Activated naive CD4-positive, alpha-beta T cell treated with anti-CD3 and anti-CD28 coated beads, Interleukin-2, amount 50 U/mL, for 16 hours (primary cell): ENCODE measurements around the gene TTC19.

Experiments
- DNase-seq: peaks from one replicate; pipeline ENCODE4 v3.0.0-alpha.2; 2020

TTC19 gene, protein sequence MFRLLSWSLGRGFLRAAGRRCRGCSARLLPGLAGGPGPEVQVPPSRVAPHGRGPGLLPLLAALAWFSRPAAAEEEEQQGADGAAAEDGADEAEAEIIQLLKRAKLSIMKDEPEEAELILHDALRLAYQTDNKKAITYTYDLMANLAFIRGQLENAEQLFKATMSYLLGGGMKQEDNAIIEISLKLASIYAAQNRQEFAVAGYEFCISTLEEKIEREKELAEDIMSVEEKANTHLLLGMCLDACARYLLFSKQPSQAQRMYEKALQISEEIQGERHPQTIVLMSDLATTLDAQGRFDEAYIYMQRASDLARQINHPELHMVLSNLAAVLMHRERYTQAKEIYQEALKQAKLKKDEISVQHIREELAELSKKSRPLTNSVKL

DNA sequence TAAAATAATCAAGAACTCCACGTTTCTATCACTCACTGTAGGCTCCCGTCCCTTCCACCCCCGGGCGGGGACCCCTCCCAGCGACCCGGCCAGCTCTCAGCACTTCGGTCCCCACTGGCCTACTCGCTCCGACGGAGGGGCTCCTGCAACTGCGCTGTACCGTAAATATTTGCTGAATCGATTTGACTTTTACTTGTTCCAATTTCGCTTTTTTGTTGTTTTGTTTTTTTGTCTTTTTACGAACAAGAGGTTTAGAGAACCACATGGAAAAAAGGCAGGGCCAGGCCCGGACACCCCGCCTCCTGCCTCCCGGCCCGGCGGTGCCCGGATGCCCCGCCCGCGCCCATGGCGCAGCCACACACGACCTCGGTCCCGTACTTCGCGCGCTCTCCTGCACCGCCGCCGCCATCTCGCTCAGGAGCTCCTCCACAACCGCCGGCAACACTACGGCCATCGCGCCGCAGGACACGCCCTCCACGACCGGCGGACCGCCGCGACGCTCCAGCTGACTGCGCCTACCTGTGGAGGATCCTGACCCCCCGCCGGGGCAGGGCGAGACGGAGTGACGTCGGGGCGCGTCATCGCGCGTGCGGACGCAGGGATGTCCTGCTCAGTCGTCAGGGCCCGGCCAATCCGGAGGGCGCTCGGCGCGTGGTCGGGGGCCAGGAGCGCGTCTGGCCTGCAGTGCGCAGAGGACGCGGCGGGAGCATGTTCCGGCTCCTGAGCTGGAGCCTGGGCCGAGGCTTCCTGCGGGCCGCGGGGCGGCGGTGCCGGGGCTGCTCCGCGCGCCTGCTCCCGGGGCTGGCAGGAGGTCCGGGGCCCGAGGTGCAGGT is at the start of gene TTC19, which contains the start of gene ZSWIM7:
TTC19 (plus strand) TSS at position 684 of the 833 bp plus-strand sequence; CDS start at position 709, 25 bp downstream.
ZSWIM7 (minus strand) TSS at position 564 of the 833 bp plus-strand sequence; CDS start at position 454, 110 bp downstream.
- DNase-seq, result peak; percentile 90

DNA sequence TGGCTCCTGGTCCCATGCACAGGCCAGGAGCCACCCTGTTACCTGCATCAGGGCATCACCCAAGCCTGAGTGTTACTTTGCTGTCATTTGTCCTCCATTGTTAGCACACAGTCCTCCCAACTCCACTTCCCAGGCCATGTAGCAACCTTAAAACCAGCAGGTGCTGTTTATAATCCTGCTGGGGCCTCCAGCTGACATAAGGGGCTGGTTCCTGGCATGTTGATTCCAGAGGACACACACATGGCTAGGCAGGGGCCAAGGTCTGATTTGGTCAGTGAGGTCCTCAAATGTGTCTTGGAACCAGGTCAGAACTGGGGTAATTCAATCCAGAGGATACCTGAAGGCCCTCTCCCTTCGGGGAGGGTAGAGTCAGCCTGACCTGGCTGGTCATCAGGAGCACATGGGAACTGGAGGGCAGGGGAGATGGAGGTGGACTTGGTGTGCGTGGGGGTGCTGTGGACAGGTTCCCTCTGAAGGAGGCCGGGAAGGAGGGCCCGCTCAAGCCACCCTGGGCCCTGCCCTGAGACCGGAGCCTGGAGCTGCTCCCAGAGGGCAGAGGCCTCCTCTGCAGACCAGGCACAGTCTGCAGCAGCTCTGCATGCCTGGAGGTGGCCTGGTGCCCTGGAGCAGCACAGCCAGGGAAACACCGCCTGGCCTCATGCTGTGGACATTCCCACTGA is 48.1 kb upstream of the TTC19 start:
- DNase-seq, result no peak

DNA sequence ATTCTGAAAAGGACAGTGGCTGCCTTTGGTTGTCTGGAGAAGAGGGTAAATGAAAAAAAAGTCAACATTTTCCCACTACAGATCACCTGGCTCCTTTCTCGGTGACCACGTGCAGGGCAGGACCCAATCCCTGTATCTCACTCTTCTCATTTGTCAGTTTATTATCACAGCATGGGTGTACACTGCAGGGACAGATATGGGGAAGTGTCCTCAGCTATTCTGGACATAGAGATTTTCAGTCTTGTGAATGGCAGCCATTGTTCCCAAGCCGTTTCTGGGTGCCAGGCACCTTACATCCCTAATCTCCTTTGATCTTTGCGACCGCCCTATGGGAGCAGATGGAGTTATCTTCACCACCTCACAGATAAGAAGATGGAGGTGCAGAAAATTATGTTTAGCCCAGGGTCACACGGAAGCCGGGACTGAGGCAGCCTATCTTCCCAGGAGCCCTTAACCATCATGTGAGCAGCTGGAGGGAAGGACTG is 47.5 kb upstream of the TTC19 start:
- no peak for DNase-seq

DNA sequence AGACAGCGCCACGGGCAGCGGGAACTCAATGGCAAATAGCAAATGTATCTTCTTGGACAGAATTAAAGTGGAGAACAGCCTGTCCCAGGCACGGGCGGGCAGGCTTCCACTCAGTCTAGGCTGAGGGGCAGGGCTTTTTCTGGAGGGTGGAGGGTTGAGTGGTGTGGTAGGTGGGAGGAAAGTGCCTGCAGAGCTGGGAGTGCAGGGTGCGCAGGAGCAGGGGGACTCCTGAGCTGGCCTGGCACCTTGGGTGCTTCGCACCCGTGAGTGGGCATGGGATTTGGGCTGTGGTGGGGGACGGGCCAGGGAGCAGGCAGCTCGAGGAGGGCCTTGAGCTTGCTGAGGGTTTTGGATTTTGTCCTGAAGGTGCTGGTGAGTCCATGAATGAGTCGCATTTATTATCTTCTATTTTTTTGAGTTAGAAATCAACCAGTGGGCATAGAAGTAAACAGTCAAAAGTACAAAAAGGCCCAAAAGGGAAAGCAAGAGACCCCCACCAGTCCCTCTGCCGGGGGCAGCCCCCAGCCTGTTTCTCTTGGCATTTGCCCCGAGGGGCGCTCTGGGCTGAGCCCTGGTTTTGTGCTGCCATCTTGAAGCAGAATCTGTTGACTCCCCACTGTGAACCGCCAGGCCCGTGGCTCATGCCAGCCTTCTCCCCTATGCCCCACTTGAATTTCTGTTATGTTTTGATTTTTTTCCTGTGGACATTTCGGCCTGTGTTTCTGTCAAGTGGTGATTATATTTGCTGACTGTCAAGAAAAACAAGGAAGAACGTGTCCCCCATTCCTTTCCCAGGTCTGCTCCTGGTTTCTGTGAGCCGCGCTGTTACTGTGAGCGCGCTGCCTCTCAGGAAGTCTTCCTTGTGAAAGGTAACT is 46.5 kb upstream of the TTC19 start:
- no peak for DNase-seq

DNA sequence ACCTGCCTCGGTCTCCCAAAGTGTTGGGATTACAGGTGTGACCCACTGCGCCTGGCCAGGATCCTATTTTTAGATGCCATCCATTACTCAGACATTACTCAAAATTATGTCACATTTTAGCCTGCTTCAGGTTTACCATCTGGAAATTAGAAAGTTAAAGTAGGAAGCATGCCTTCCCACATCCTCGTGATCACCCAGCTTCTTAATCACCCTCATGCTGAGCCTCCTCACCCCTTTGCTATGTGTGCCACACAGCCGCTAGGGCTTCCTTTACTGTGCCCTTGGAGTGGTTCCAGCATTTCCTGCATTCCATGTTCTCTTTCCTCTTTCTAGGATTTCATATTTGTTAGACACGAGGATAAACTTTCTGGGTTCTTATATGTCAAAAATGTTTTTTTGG is 45.4 kb upstream of the TTC19 start:
- DNase-seq, result no peak

DNA sequence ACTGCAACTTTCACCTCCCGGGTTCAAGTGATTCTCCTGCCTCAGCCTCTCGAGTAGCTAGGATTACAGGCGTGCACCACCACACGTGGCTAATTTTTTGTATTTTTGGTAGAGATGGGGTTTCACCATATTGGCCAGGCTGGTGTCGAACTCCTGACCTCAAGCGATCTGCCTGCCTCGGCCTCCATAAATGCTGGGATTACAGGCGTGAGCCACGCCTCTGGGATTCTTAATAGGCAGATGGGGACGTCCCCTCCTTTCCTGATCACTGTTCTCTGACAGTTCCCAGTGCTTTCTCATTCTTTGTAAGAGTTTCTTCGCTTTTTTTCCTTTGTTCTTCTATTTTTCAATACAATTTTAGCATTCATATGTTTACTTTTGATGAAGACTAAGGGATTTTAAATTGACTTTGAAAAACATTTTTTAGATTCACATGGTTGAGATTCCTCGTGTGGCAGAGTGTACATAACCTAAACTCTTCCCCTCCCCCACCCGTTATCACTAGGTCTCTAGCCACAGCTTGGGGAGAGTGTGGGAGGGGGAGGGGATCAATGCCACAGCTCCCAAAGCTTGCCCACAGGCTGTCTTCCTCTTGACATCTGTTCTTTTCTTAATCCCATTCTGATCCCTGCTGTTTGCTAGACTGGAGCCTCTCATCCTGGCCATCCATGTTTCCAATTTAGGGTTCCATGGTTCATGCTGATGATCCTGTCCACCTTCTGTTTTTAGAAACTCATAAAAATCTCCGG is 43.7 kb upstream of the TTC19 start:
- no peak for DNase-seq

DNA sequence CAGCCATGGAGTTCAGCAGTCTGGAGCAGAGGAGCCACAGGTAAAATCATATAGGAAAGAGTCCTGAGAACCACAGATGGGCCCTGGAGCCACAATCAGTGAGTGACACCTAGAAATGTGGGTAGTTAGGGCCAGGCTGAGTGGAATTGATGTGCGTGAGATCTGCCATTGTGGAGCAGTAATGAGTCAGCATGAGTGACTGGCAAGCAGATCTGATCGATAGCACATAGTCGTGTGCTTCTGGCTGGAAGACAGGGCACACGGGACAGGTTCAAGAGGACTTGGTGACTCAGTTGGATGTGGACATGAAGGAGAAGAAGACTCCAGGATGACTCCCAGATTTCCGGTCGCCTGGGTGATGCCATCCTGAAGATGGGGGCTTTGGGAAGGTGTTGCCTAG is 42.4 kb upstream of the TTC19 start:
- DNase-seq, result no peak

DNA sequence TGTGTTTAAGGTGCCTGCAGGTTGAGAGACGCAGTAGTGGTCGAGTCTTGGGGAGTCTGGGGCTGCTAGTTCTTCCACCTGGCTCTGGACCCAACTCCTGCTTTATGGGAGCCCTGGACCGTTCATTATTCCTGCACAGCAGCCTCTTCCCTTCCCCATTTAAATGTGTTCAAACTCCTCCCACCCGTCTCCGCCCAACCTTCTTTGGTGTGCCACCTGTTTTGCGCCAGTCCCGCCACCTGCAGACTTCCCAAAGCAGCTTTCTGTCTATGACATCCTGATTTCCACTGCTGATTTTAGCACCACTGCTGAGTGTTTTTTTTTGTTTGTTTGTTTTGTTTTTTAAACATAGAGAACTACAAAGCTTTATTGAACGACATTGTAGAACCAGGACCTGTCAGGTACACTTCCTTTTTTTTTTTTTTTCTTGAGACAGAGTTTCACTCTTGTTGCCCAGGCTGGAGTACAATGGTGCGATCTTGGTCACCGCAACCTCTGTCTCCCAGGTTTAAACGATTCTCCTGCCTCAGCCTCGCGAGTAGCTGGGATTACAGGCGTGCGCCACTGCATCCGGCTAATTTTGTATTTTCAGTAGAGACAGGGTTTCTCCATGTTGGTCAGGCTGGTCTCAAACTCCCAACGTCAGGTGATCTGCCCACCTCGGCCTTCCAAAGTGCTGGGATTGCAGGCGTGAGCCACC is 41.9 kb upstream of the TTC19 start:
- no peak for DNase-seq

DNA sequence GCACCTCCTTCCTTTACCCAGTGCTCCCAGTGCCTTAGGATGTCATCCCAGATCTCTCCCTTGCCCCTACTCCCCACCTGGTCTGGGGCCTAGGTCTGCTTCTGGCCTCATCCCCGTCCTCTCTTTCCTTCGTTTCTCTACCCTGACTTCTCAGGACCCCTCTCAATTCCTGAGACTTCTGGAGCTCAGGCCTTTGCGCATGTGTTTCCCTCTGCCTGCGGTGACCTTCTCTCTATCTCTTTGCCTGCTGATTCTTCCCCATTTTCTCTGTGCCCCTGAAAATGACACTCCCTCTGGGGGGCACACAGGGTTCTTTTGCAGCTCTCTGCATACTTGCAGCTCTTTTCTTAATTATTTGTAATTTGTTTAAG is 41.2 kb upstream of the TTC19 start:
- DNase-seq, result no peak

DNA sequence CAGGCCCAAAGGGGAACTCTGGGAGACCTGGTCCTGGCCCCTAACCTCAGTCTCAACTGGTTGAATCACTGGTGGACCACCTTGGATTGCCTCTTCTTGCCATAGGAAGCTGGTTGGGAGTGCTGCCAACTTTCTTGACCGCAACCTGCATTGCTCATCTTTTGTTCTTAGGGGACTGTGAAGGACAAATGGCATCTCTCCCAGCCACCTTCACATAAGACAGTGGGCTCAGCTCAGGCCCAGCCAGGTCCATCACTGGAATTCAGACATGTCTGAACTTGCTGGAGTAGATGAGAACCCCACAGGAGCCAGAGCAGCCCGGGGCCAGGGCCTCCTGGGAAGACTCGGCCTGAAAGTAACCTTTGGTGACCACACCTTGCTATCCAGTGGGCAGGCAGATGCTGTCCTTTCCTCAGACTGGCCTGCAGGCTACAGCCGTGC is 35.9 kb upstream of the TTC19 start:
- no peak for DNase-seq

DNA sequence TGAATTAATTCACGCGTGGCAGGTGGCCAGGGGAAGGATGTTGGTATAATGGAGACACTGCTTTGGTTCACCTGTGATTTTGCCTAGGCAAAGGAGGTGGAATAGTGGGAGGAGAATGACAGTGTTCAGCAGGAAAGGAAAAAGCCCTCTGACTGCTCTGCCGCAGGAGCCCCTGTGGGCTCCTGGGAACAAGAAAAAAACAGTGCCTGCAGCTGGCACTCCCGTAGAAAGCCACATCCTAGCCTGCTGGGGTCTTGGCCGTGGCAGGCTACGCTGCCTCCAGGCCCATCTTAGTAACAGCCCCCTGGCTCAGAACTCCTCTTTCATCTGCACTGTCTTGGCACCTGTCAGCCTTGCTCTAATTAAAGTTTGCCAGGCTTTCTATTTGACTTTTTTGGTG is 34.1 kb upstream of the TTC19 start:
- no peak for DNase-seq

DNA sequence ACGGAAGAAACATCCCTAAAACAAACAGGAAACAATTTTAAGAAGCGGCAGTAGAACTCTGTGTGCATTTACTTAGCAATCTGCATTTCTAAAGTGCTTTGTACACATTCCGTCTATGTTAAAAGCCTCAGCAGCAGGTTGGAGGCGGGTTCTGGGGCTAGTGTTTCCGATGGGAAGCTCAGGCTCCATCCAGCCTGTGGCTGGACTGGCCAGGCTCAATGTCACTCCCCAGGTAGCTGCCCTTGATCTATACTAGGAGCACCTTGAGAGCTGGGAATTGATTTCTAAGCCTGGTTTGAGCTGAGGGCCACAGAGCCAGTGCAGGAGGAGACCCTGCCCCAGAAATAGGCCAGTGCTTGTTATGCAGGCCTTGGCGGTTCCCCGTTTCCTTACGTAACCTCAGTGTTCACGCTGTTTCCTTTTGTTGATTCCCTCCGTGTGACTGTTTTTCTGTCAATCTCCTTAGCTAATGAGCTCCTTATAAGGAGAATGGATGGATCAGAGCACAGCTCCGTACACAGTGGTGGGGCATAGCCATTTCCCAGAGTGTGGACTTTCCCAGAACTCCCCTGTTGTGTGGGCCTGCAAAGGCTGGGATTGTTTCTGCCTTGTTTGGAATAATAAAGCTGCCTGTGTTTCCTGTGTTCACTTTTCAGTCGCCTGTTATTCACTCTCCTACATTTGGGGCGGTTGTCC is 33.3 kb upstream of the TTC19 start:
- no peak for DNase-seq

DNA sequence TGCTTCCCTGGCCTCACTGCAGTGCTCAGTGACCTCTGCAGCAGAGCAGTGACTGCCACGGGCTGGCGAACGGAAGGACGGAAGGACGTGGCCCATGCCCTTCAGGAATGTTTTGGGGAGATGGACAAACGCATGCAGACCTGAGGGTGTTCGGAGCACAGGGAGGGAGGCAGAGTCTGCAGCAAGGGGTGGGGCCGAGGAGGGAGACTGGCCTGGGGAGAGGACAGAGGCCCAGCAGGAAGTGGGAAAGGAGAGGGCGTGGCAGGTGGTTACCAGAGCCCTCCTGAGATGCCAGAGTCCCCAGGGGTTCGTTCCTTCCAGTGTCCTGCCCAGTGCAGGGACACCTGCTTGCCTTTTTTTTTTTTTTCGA is 32.8 kb upstream of the TTC19 start:
- DNase-seq, result no peak

DNA sequence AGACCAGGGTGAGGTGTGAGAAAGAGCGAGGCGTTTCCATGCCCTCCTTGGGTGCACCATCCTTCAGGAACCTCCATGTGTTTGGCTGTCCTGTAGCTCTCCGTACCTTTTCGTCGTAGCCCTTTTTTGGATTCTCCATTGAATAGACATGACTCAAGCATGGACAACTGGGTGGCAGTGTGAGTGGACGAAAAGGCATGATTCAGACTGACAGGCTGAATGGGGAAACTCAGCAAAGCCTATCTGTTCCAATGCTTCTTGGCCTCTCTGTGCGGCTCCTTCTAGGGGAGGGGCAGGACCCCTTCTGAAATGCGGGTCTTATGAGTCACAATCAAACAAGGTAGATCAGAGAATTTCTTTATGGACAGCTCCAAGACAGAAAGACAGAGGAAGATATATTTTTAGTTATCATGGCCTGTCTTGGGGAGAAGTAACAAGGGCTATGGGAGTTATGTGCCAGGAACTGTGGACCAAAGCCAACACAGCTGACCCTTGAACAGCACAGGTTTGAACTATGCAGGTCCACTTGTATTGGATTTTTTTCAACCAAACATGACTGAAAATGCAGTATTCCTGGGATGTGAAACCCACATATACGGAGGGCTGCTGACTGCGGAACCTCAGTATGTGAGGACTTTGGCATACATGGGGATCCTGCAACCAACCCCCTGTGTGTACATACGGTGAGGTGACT is 31.8 kb upstream of the TTC19 start:
- DNase-seq, result no peak

DNA sequence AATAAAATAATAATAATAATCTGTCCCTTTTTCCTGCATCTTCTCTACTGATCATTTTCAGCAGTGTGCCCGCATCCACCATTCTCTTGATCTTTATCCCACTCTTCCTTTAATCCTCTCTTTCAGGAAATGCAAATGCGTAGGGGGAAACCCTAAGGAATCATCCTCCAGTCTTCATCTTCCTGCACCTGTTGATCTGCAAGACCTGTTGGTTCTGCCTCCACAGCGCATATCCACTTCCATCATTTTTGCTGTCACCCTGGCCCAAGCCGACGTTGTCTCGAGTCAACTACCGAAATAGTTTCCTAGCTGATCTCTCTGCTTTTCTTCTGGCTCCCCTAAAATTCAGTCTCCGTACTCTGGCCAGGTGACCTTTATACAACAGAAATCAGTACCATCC is 30.2 kb upstream of the TTC19 start:
- no peak for DNase-seq

DNA sequence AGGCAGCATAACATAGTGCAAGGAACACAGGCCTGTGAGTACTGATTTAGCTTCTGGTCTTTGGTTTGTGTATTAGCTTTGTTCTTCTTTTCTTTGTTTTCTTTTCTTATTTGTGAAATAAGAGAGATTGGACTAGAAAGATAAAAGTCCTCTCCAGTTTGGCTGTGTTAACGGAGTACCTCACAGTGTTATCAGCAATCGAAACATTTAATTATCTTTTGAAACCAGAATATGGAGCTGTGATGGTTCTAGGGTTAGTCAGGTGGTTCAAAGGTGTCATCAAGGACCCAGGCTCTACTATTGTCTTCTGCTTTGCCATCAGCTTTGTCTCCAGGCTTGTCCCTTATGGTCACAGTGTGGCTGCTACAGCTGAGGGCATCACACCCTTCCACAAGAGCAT is 29.1 kb upstream of the TTC19 start:
- no peak for DNase-seq

DNA sequence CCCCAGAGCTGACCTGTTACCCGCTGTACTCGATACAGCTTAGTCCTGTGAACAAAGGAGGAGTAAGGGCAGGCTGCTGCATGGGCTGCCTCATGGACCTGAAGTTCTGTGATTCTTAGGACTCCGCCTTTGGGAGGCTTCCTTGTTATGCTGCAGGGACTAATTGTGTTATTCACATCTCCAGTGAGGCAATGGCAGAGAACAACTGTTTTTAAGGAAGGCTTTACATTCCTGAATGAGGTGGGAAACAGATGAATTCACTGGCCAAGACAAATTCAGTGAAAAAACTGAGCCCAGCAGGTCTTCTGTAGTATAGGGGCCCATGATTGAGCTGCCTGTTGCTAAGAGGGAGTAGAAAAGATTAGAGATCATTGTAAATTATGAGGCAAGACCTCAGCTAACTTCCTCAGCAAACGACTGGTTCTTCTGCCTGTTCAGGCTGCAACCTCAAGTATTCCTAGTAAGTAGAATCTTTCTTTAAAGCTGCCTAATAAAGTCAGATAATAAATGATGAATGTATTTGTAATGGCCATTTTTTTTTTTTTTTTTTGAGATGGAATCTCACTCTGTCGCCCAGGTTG is 28.4 kb upstream of the TTC19 start:
- no peak for DNase-seq

DNA sequence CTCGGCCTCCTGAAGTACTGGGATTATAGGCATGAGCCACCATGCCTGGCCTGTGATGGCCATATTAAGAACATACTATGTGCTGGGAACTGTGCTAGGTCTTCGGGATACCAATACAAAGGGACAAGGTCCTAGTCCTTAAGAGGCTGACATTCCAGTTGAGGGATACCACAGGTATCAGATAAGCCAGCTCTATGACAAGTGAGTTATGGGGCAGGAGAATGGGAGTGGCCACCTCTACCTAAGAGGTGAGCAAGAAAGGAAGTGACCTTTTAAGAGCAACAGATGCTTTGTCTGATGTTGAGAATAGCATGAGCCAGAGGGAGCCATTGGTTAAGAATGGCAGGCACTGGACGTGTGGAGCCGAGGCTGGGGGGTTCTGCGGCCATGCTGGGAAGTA is 27.7 kb upstream of the TTC19 start:
- DNase-seq, result no peak

DNA sequence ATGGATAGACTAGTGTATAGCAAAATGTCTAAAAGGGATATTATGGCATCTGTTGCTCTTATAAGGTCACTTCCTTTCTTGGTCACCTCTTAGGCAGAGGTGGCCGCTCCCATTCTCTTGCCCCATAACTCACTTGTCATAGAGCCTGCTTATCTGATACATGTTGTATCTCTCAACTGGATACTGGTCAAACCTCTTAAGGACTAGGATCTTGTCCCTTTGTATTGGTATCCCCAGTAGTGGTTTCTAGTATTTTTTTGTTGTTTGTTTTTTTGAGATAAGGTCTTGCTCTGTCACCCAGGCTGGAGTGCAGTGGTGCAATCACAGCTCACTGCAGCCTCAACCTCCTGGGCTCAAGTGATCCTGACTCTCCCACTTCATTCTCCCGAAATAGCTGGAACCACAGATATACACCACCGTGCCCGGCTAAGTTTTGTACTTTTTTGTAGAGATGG is 27.1 kb upstream of the TTC19 start:
- DNase-seq, result no peak
